Upper lobe of left lung (tissue), 6 donors: ENCODE data around the gene SMIM14. TPM values are rescaled to one million over a fixed set of nuclear protein-coding genes. Genes with fewer than 3 reads are reported as not detected.
A peak's percentile ranks its signal among the peaks of the same experiment; 100 is the strongest.
"Not testable (repeated sequence)": the region's sequence is repeated elsewhere in the genome, so short reads cannot be mapped to it uniquely, and the experiment has no call there.

Experiments used
- ATAC-seq, 2 donors: fragments of 200-7000 bp; cut with Tn5 transposase; one replicate each; pipeline ENCODE4 v1.9.1; 2022; ENCODE audit warnings: mild to moderate bottlenecking in 2 of 2, moderate library complexity in 2 of 2; ENCODE audit not compliant: low FRiP score in 2 of 2
- DNase-seq, 2 donors: peaks; one replicate each; pipeline ENCODE4 v3.0.0-alpha.2; 2019 to 2020
- H3K27ac ChIP-seq, 4 donors: fragments of 200-600 bp; sonication (generic); one replicate each; pipeline ENCODE4 v1.5.1; 2016 to 2019
- H3K27me3 ChIP-seq, 4 donors: fragments of 200-600 bp; sonication (generic); one replicate each; pipeline ENCODE4 v1.5.1; 2017 to 2019
- H3K36me3 ChIP-seq, 4 donors: fragments of 200-600 bp; sonication (generic); one replicate each; pipeline ENCODE4 v1.5.1; 2016 to 2019
- H3K4me1 ChIP-seq, 4 donors: fragments of 200-600 bp; sonication (generic); one replicate each; pipeline ENCODE4 v1.5.1; 2018 to 2019
- H3K4me3 ChIP-seq, 4 donors: fragments of 200-600 bp; sonication (generic); one replicate each; pipeline ENCODE4 v1.5.1; 2017 to 2019; ENCODE audit warnings: mild to moderate bottlenecking in 2 of 4, moderate library complexity in 1 of 4
- H3K9me3 ChIP-seq, 4 donors: fragments of 200-600 bp; sonication (generic); one replicate each; pipeline ENCODE4 v1.5.1; 2018 to 2019
- EP300 ChIP-seq, 4 donors: sonication (generic); formaldehyde crosslinking; IDR thresholded peaks; one replicate each; pipeline ENCODE4 v1.5.1; 2017; ENCODE audit warnings: antibody characterized with exemption in 4 of 4, control low read depth in 2 of 4
- POLR2A ChIP-seq, 4 donors: fragments of 450-650 bp; IDR thresholded peaks; one replicate each; pipeline ENCODE4 v1.5.1; 2016 to 2017; ENCODE audit warnings: antibody characterized with exemption in 4 of 4, mild to moderate bottlenecking in 2 of 4
- POLR2AphosphoS5 ChIP-seq, 2 donors: sonication (generic); formaldehyde crosslinking; IDR thresholded peaks; one replicate each; pipeline ENCODE4 v1.5.1; 2017; ENCODE audit warnings: antibody characterized with exemption in 2 of 2
- WGBS, 2 donors: methylation state at CpG; one replicate each; pipeline ENCODE4 v1.1.5; 2017 to 2018; 5-methylcytosine and 5-hydroxymethylcytosine counted together
- total RNA-seq, 6 donors: library from RNA; depleted of rRNA in 4 of 6; stranded (reverse); fragments of >200 nt in 4 of 6; gene quantifications; one replicate each; pipeline versions ENCODE4 v1.1.0 to v1.2.1, GENCODE V29; 2016 to 2021
- TF ChIP-seq, protein P1 (sequence below), 6 experiments: fragments of 450-650 bp in 4 of 6; fragments of 200-600 bp in 2 of 6; sonication (generic) in 2 of 6; IDR thresholded peaks; one replicate each; pipeline ENCODE4 v1.5.1; 2016 to 2019; ENCODE audit warnings: antibody characterized with exemption in 6 of 6
- donor health status: DM: no; HTN: no; CAD: no; lungs with moderate emphysema.
- donor health status: DM: no; HTN: yes; CAD: no; lungs with severe emphysema.

Gene SMIM14
- total RNA-seq = 10 to 100 TPM; 24.1 to 80.5 (median 40.4) TPM

DNA sequence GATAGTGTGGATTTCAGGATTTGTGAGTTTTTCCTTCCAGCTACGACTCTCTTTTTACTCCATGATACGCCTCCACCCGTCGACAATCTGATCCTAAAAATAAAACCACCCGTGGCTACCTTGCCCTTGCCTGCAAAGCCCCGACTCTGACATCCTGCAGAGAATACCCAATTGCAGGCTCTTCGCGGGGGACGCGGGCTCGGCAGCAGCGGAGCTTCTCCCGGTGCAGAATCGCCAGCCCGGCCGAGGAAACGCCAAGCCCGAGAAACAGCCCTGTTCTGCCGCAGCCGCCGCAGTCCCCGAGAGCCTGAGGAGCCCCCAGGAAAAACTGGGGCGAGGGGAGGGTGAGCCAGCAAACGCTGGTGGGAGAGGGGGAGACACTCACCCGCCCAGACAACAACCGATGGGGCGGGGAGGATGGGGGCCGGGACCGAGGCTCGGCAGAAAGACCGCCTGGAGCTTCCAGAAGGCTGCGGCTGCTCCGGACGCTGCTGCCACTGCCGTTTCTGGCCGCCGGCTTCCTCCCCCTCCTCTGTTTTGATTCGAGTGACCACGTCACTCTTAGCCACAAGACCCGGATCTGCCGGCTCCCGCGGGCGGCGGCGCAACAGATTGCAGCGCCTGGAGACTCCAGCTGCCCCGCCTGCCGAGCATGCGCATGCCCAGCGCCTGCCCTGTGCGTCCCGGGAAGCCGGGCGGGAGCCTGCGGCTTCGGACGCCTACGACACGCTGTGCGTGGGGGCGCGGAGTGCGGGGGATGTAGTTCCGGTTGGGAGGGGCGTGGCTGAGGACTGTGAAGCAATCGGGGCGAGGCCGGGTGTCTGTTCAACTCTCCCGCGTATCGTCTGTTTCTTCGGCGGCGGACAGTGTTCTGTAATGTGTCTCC, at the start of gene SMIM14:
Gene SMIM14 (minus strand): TSS at position 512 of the 886 bp plus-strand sequence. CDS start 33,720 bp downstream, outside the sequence.
- no peaks in the 10 kb centered on the region for H3K9me3 ChIP-seq
- WGBS, 2 donors = 0% methylated on average over 27 to 54 of the region's 75 CpGs
- H3K36me3 ChIP-seq = no peaks in the 10 kb centered on the region
- TF ChIP-seq POLR2AphosphoS5 (IDR thresholded peaks at IDR 0.05) (peak; percentile 93 to 99), EP300 (IDR thresholded peaks at IDR 0.05) (peak in 1 of 4 donors; percentile 78), POLR2A (IDR thresholded peaks at IDR 0.05) (peak; percentile 79 to 99 (median 96))
- TF ChIP-seq, protein P1, sequence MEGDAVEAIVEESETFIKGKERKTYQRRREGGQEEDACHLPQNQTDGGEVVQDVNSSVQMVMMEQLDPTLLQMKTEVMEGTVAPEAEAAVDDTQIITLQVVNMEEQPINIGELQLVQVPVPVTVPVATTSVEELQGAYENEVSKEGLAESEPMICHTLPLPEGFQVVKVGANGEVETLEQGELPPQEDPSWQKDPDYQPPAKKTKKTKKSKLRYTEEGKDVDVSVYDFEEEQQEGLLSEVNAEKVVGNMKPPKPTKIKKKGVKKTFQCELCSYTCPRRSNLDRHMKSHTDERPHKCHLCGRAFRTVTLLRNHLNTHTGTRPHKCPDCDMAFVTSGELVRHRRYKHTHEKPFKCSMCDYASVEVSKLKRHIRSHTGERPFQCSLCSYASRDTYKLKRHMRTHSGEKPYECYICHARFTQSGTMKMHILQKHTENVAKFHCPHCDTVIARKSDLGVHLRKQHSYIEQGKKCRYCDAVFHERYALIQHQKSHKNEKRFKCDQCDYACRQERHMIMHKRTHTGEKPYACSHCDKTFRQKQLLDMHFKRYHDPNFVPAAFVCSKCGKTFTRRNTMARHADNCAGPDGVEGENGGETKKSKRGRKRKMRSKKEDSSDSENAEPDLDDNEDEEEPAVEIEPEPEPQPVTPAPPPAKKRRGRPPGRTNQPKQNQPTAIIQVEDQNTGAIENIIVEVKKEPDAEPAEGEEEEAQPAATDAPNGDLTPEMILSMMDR (IDR thresholded peaks at IDR 0.05) = peak; percentile 12 to 80 (median 46)
- H3K27ac ChIP-seq = peak within 1 kb of the TSS; percentile 94 to 98 (median 96)
- no peaks in the 10 kb centered on the region for H3K27me3 ChIP-seq
- ATAC-seq (peak; percentile 97 to 99), DNase-seq (peak; percentile 99)
- H3K4me1 ChIP-seq = peaks cover 13 to 28% (median 17%) of the 10 kb centered on the region in 4 donors
- peak within 1 kb of the TSS; percentile 55 to 87 (median 79) for H3K4me3 ChIP-seq

DNA sequence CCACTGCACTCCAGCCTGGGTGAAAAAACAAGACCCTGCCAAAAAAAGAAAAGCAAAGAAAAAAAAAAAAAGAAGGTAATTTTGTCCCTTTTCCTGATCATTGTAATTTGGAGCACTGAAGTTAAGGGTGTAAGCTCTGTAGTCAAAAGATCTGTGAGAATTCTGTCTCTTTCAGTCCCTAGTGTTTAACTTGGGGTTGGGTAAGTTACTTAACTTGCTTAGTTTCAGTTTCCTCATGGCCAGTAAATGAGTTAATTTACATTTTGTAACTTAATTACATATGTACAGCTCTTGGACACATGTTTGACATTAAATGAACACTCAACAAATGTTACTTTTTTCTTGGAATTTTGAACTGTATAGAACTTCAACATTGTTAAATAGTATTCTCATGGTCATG, 48.3 kb upstream of the SMIM14 start:
- H3K27me3 ChIP-seq = no peaks in the 10 kb centered on the region
- DNase-seq = no peak
- H3K4me3 ChIP-seq = no peak overlapping the region
- ATAC-seq = no peak
- no peaks in the 10 kb centered on the region for H3K9me3 ChIP-seq
- no peaks in the 10 kb centered on the region for H3K36me3 ChIP-seq
- H3K27ac ChIP-seq = no peak overlapping the region
- no peaks in the 10 kb centered on the region for H3K4me1 ChIP-seq
- TF ChIP-seq POLR2AphosphoS5 (IDR thresholded peaks at IDR 0.05) = no peak
- TF ChIP-seq POLR2A (IDR thresholded peaks at IDR 0.05) = no peak
- TF ChIP-seq, protein P1 (IDR thresholded peaks at IDR 0.05) = no peak
- TF ChIP-seq EP300 (IDR thresholded peaks at IDR 0.05) = no peak

DNA sequence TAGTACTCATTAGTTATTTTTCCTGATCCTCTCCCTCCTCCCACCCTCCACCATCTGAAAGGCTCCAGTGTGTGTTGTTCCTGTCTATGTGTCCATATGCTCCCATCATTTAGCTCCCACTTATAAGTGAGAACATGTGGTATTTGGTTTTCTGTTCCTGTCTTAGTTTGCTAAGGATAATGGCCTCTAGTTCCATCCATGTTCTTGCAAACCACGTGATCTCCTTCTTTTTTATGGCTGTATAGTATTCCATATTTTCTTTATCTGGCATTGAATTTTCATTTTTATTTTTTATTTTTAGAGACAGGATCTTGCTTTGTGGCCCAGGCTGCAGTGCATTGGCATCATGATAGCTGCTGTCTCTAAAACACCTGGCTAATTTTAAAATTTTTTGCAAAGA, 47.3 kb upstream of the SMIM14 start:
- DNase-seq (no peak), ATAC-seq (no peak)
- H3K27me3 ChIP-seq = no peaks in the 10 kb centered on the region
- no peaks in the 10 kb centered on the region for H3K36me3 ChIP-seq
- no peak overlapping the region for H3K4me3 ChIP-seq
- H3K9me3 ChIP-seq = no peaks in the 10 kb centered on the region
- 0 to 42% methylated on average over 1 of the region's 1 CpG for WGBS, 2 donors
- no peak for TF ChIP-seq POLR2A (IDR thresholded peaks at IDR 0.05)
- TF ChIP-seq EP300 (IDR thresholded peaks at IDR 0.05) = no peak
- TF ChIP-seq, protein P1 (IDR thresholded peaks at IDR 0.05) = no peak
- no peak for TF ChIP-seq POLR2AphosphoS5 (IDR thresholded peaks at IDR 0.05)
- H3K27ac ChIP-seq = no peak overlapping the region
- H3K4me1 ChIP-seq = no peaks in the 10 kb centered on the region

DNA sequence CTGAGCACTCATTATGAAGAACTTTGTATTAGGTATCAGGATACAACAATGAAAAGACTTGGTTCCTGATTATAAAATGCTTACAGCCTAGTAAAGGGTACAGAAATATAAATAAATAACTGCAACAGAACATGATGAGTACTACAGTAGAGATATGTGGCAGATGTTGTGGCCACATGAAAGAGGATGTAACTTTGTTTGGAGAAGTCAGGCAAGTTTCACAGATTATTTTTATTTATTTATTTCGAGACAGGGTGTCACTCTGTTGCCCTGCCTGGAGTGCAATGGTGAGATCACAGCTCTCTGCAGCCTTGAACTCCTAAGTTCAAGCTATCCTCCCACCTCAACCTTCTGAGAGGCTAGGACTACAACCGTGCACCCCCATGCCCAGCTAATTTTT, 43.5 kb upstream of the SMIM14 start:
- H3K9me3 ChIP-seq = no peaks in the 10 kb centered on the region
- no peaks in the 10 kb centered on the region for H3K36me3 ChIP-seq
- no peak overlapping the region for H3K4me3 ChIP-seq
- no peak for TF ChIP-seq POLR2A (IDR thresholded peaks at IDR 0.05)
- TF ChIP-seq EP300 (IDR thresholded peaks at IDR 0.05) = no peak
- TF ChIP-seq, protein P1 (IDR thresholded peaks at IDR 0.05) = no peak
- no peak for TF ChIP-seq POLR2AphosphoS5 (IDR thresholded peaks at IDR 0.05)
- no peaks in the 10 kb centered on the region for H3K4me1 ChIP-seq
- WGBS, 2 donors = 67 to 77% methylated on average over 2 of the region's 2 CpGs
- ATAC-seq (peak in 1 of 2 donors; percentile 64), DNase-seq (no peak)
- H3K27ac ChIP-seq = no peak overlapping the region
- H3K27me3 ChIP-seq = no peaks in the 10 kb centered on the region

DNA sequence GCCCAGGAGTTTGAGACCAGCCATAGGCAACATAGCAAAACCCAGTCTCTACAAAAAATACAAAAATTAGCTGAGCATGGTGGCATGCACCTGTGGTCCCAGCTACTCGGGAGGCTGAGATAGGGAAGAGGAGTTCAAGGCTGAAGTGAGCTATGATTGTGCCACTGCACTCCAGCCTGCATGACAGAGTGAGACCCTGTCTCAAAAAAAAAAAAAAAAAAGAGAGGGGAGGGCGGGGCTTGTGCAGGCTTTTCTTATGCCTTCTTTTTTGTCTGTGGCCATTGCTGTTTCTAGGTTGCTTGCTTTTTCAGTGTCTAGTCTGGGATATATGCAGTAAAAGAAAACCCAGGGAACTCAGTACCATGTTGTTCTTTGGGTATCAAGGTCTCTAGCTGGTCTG, 42.3 kb upstream of the SMIM14 start:
- 84 to 96% methylated on average over 2 of the region's 2 CpGs for WGBS, 2 donors
- ATAC-seq, H3K36me3 ChIP-seq, H3K4me1 ChIP-seq, H3K4me3 ChIP-seq, H3K9me3 ChIP-seq, H3K27ac ChIP-seq, H3K27me3 ChIP-seq, DNase-seq: not testable (repeated sequence)

DNA sequence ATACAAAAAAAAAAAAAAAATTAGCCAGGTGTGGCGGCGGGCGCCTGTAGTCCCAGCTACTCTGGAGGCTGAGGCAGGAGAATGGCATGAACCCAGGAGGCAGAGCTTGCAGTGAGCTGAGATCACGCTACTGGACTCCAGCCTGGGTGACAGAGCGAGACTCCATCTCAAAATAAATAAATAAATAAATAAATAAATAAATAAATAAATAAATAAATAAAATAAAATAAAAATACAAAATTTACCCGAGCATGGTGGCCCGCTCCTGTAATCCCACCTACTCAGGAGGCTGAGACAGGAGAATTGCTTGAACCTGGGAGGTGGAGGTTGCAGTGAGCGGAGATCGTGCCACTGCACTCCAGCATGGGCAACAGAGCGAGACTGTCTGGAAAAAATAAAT, 37.0 kb upstream of the SMIM14 start:
- not testable (repeated sequence) for H3K4me1 ChIP-seq, H3K9me3 ChIP-seq, ATAC-seq, H3K27ac ChIP-seq, H3K36me3 ChIP-seq, DNase-seq, H3K27me3 ChIP-seq, H3K4me3 ChIP-seq
- 96 to 97% methylated on average over 10 of the region's 10 CpGs for WGBS, 2 donors

DNA sequence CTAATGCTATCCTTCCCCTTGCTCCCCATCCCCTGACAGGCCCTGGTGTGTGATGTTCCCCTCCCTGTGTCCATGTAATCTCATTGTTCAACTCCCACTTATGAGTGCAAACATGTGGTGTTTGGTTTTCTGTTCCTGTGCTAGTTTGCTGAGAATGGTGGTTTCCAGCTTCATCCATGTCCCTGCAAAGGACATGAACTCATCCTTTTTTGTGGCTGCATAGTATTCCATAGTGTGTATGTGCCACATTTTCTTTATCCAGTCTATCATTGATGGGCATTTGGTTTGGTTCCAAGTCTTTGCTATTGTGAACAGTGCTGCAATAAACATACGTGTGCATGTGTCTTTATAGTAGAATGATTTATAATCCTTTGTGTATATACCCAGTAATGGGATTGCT, 31.6 kb upstream of the SMIM14 start:
- H3K4me3 ChIP-seq, H3K36me3 ChIP-seq, H3K27me3 ChIP-seq, H3K4me1 ChIP-seq, H3K27ac ChIP-seq, H3K9me3 ChIP-seq, DNase-seq, ATAC-seq: not testable (repeated sequence)
- 75 to 76% methylated on average over 1 of the region's 1 CpG for WGBS, 2 donors
